ENCODE results near the gene KCNN1.

Gene KCNN1

DNA sequence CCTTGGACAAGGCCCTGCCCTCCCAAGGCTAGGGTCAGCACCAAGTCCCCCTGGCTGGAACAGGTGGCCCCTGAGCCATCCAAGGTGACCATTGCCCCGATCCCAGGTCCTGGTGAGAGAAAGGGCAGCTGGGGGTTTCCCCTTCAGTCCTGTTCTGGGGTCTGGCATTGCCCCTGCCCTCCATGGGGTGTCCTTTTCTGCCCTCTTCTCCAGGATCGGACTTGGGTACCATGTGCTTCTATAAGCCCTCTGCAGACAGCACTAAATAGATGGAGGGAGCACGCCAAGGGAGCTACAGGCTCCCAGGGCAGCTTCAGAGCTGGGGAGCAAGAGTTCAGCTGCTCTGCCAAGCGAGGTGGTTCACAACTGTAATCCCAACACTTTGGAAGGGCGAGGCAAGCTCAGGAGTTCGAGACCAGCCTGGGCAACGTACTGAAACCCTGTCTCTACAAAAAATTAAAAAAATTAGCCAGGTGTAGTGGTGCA, 13.5 kb upstream of the KCNN1 start:
- Mint-ChIP-seq H3K27ac (no peak overlapping the region), H3K4me1 (ENCODE audit: low read depth) (peaks cover 32% of the 10 kb centered on the region), H3K36me3 (no peaks in the 10 kb centered on the region), H3K4me3 (no peak overlapping the region), H3K27me3 (peaks cover 21% of the 10 kb centered on the region), H3K9me3 (ENCODE audit: low read depth) (no peaks in the 10 kb centered on the region)

DNA sequence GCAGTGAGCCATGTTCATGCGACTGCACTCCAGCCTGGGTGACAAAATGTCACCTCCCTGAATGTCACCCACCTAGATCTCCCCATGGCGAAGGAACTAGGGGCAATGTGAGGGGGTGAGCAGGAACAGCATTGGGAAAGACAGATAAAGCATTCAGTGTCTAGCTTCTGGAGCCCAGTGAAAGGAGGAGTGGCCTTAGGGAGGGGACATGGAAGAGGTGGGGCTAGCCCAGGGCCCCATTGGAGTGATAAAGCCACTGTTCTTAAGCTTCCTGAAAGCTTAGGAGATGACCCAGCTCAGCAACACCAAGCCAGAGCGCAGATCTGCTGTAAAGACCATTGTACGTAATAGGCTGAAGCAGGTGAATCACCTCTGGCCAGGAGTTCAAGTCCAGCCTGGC, 13.0 kb upstream of the KCNN1 start:
- no peak overlapping the region for H3K27ac Mint-ChIP-seq
- peaks cover 21% of the 10 kb centered on the region for H3K27me3 Mint-ChIP-seq
- H3K4me3 Mint-ChIP-seq, result no peak overlapping the region
- H3K4me1 Mint-ChIP-seq (ENCODE audit: low read depth), result peaks cover 29% of the 10 kb centered on the region
- H3K9me3 Mint-ChIP-seq (ENCODE audit: low read depth), result no peaks in the 10 kb centered on the region
- H3K36me3 Mint-ChIP-seq, result no peaks in the 10 kb centered on the region

DNA sequence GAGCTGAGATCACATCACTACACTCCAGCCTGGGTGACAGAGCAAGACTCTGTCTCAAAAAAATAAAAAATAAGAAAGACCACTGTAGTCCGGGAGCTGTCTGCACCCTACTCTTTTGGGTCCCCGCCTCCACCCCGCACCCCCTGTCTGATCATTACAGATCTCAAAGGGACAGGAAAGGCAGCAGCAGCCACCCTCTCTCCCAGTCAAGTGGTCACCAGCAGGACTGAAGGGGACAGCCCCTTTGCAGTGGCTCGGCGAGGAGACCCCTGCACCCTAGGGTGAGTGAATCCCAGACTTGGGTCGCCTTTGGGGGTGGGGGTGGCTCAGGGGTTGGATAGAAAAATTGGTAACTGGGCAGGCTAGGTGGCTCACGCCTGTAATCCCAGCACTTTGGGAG, 12.5 kb upstream of the KCNN1 start:
- peaks cover 25% of the 10 kb centered on the region for H3K4me1 Mint-ChIP-seq (ENCODE audit: low read depth)
- H3K27ac Mint-ChIP-seq, result no peak overlapping the region
- H3K9me3 Mint-ChIP-seq (ENCODE audit: low read depth), result no peaks in the 10 kb centered on the region
- no peaks in the 10 kb centered on the region for H3K36me3 Mint-ChIP-seq
- H3K27me3 Mint-ChIP-seq, result peaks cover 18% of the 10 kb centered on the region
- no peak overlapping the region for H3K4me3 Mint-ChIP-seq

DNA sequence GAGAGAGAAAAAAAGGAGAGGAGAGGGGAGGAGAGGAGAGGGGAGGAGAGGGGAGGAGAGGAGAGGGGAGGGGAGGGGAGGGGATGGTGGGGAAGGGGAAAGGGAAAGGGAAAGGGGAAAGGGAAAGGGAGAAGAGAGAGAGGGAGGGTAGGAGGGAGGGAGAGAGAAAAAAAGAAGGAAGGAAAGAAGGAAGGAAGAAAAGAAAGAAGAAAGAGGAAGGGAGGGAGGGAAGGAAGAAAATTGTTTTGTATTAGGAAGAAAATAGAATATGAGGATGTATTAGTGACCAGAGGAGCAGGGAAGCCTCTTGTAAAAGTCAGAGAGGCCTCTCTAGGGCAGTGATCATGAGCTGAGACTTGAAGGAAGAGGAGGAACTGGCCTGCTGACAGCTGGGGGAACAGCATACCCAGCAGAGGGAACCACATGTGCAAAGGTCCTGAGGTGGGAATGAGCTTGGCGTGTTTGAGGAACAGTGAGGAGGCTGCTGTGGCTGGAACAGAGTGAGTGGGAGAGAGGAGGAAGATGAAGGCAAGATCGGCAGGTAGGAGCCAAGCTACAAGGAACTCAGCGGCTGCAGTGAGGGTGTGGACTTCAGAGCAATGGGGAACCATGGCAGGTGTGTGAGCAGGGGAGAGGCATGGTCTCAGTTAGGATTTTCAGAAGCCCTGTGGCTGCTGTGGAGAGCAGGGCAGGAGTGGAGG, 9.6 kb upstream of the KCNN1 start:
- Mint-ChIP-seq H3K27me3 (peaks cover 10% of the 10 kb centered on the region), H3K4me3 (no peak overlapping the region), H3K9me3 (ENCODE audit: low read depth) (no peaks in the 10 kb centered on the region), H3K27ac (no peak overlapping the region), H3K4me1 (ENCODE audit: low read depth) (peaks cover 3% of the 10 kb centered on the region), H3K36me3 (no peaks in the 10 kb centered on the region)

DNA sequence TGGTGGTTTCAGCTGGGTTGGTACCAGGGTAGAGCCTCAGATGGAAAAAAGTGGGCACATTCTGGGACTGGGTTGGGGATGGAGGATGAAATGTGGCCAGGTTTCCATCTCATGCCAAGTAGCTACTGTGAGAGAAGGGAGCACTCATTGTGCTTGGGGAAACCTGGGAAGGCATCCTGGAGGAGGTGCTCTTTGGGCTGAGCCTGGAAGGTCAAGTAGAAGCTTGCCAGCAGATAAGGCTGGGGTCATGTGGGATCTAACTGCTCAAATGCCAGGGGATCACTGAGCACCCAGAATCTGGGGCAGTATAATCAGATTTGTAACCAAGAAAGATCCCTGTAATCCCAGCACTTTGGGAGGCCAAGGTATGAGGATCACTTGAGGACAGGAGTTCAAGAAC, 9.0 kb upstream of the KCNN1 start:
- Mint-ChIP-seq H3K4me3 (no peak overlapping the region), H3K9me3 (ENCODE audit: low read depth) (no peaks in the 10 kb centered on the region), H3K36me3 (no peaks in the 10 kb centered on the region), H3K27ac (no peak overlapping the region), H3K27me3 (peaks cover 10% of the 10 kb centered on the region), H3K4me1 (ENCODE audit: low read depth) (peaks cover 1% of the 10 kb centered on the region)

DNA sequence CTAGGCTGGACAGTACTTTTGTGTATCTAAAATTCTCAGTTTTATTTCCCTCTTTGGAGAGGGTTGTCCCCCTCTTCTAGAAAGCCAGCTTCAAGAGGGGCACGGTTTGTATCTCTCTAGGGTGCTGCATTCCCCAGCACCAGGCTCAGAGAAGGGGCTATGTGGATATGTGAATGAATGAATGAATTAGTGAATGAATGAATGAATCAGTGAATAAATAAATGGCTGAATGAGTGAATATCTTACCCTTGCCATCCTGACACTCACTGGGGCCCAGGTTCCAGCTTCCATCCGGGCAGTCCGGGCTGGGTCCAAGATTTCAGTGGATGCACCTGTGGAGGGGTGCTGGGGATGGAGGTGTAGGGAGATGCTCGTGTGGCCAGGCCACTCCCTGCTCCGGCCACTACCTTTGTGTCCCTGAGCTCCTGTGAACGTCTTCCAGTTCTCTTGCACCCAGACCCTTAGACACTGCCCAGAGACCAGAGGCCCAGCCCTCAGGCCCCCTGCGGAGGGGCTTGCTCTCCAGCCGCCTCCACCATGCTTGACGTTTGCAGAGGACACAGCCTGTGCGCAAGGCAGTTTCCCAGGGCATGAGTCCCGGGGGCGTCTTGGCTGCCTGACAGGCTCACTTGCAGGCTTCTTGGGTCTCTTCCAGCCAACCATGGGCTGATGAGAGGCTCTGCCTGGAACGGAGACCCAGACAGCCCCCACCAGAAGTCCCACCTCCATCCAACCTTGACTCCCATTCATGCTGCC, 2.8 kb upstream of the KCNN1 start:
- Mint-ChIP-seq H3K27me3 (peaks cover 14% of the 10 kb centered on the region), H3K27ac (no peak overlapping the region), H3K4me1 (ENCODE audit: low read depth) (peaks cover 7% of the 10 kb centered on the region), H3K36me3 (no peaks in the 10 kb centered on the region), H3K4me3 (no peak overlapping the region), H3K9me3 (ENCODE audit: low read depth) (no peaks in the 10 kb centered on the region)

DNA sequence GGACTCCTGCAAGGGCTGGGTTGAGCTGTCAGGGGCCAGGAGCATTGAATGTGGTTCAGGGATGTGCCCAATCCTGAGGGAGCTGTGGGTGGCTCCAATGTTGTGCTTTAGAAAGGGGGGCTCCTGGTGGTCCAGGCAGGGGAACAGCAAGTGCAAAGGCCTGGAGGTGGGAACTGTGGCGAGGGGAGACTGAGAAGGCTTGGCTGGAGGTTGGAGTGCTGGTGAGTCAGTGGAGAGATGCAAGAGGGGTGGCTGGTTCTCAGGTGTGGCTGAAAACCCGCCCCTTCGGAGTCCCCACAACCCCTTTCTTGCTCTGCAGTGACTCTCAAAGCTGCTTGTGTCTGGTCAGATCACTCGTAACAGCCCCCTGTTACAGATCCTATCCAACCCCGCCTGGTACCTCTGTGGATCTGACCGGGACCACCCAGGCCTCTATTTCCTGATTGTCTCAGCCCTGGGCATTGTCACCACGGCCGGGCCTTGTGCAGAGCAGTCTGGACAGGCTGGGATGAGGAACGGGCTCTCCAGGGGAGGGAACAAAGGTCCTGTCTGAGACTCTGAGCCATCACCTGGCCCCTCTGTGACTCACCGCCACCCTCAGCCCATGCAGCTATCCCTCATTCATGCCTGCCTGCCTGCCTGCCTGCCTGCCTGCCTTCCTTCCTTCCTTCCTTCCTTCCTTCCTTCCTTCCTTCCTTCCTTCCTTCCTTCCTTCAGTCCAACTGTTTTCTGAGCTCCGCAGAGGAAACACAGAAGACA, 1.4 kb upstream of the KCNN1 start:
- Mint-ChIP-seq H3K36me3 (no peaks in the 10 kb centered on the region), H3K9me3 (ENCODE audit: low read depth) (no peaks in the 10 kb centered on the region), H3K4me3 (no peak overlapping the region), H3K4me1 (ENCODE audit: low read depth) (peaks cover 7% of the 10 kb centered on the region), H3K27ac (no peak overlapping the region), H3K27me3 (peaks cover 17% of the 10 kb centered on the region)

DNA sequence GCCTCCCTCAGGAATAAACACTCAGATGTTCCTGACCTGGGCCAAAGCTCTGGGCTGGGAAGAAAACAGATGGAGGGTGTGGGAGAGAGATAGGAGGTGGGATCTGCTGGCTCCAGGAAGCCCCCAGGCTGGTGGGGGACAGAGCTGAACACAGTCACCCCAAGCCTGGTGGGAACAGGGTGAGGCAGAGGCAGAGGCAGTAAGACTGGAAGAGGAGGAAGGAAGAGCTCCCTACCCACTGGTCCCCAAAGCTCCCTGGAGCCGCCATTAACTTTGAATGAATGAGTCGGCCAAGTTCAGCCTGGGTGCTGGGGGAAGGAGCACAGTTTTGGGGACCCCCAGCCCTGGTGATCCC, 801 bp upstream of the KCNN1 start:
- Mint-ChIP-seq H3K27ac (no peak overlapping the region), H3K27me3 (peaks cover 17% of the 10 kb centered on the region), H3K36me3 (no peaks in the 10 kb centered on the region), H3K4me1 (ENCODE audit: low read depth) (peaks cover 7% of the 10 kb centered on the region), H3K4me3 (no peak overlapping the region), H3K9me3 (ENCODE audit: low read depth) (no peaks in the 10 kb centered on the region)

DNA sequence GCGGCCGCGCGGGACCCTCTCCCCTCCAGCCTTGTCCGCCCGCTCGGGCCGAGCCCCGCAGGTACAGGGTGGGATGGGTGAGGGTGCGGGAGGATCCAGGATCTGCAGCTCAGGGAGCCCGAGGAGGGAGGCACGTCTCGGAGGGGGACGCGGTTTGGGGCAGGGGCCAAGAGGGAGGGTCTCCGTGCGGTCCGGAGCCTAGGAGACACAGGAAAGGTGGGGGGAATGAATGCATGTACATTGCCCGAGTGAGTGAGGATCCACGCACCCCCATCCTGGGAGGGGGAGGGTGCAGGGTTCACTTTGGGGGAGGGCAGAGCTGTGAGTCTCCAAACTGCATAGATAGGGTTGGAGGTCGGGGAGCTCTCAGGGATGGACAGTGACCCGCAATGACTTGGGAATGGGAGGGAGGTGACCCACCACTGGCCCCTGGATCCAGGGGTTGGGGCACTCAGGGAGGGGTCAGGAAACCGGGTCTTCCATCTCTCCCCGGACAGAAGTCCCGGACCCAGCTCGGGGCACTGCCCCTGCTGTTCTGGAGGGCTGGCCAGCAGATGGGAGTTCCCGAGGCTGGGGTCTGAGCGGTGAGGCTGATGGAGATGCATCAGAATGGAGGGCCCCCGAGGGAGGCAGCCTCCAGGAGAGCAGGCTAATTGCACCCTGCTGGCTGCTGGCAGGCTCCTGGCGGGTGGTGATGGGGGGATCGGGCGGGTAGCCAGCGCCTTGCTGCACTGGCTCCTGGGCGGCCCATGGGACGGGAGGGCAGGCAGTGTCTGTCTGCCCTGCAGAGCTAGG, 547 bp downstream of the KCNN1 start:
- Mint-ChIP-seq H3K27ac (no peak overlapping the region), H3K4me1 (ENCODE audit: low read depth) (peaks cover 7% of the 10 kb centered on the region), H3K36me3 (no peaks in the 10 kb centered on the region), H3K4me3 (peak overlapping the region; percentile 75), H3K9me3 (ENCODE audit: low read depth) (no peaks in the 10 kb centered on the region), H3K27me3 (peaks cover 18% of the 10 kb centered on the region)

DNA sequence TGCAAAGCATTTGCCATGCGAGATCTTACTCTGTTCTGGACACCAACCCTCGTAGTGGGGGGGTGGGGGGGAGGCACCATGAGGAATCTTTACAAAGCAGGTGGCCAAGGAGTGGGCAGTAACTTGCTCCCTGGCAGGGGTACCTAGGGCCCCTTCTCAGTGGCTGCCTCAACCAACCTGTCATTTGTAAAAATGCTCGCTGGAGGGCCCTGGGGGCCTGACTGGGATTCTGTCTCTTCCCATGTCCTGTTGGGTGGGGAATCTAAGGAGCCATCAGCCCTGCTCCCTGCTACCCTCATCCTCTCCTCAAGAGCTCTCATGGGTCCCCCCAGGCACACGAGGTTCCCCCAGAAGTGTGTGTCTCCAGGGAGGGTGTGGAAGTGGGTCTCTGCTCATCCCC, 1.5 kb downstream of the KCNN1 start:
- H3K36me3 Mint-ChIP-seq, result no peaks in the 10 kb centered on the region
- peaks cover 18% of the 10 kb centered on the region for H3K27me3 Mint-ChIP-seq
- no peaks in the 10 kb centered on the region for H3K9me3 Mint-ChIP-seq (ENCODE audit: low read depth)
- peaks cover 7% of the 10 kb centered on the region for H3K4me1 Mint-ChIP-seq (ENCODE audit: low read depth)
- no peak overlapping the region for H3K27ac Mint-ChIP-seq
- no peak overlapping the region for H3K4me3 Mint-ChIP-seq

DNA sequence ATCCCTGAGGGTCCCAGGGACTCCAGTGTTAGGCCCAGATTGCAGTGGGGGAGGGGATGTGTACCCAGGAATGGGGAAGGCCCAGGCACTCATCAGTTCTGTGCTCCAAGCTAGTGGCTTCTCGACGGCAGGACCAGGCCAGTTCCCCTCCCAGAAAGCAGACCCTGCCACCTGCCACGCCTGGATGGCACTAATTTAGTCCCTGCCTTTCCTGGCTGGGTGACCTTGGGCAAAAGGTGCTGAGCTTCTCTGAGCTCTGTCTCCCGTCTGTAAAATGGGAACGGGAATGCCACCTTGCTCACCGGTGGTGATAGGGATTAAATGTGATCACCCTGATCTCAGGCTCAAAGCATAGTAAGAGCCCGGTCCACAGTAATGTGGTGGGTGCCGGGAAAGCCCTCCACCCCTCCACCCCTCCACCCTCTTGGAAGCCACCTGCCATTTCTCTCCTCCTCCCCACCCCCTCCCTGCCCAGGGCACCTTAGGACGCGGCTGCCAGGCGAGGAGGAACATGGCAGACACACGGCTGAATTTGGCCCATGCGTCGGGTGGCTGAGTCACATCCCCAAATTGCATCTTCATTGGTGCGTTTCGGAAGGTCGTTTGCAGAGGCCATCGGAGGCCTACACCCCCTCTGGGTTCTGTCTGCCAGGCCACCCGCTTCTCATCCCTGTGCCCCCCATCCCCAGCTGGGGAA, 2.3 kb downstream of the KCNN1 start:
- no peaks in the 10 kb centered on the region for H3K9me3 Mint-ChIP-seq (ENCODE audit: low read depth)

DNA sequence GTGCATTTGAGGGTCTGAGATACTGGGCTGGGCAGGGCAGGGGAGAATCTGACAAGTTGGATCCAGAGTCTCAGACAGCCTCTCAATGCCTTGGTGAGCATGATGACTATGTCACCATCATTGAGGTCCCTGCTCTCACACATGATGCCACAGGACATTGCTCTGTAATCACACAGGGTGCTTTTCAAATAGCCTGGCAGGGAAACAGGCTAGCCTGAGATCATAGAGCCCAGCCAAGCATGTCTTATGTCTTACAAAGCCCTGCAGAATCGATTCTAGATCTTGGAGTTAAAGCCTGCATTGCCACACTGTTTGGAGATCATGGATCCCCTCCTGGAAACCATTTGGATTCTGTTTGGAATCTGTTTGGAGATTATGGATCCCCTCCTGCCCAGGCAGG, 5.3 kb downstream of the KCNN1 start:
- Mint-ChIP-seq H3K4me1 (ENCODE audit: low read depth) (peaks cover 2% of the 10 kb centered on the region), H3K27ac (no peak overlapping the region), H3K27me3 (peaks cover 6% of the 10 kb centered on the region), H3K9me3 (ENCODE audit: low read depth) (no peaks in the 10 kb centered on the region), H3K36me3 (no peaks in the 10 kb centered on the region), H3K4me3 (no peak overlapping the region)

More for the DNA sequence above, 2.3 kb downstream of the KCNN1 start:
- peaks cover 16% of the 10 kb centered on the region for H3K27me3 Mint-ChIP-seq
- H3K4me1 Mint-ChIP-seq (ENCODE audit: low read depth), result peaks cover 7% of the 10 kb centered on the region
- no peak overlapping the region for H3K4me3 Mint-ChIP-seq
- no peak overlapping the region for H3K27ac Mint-ChIP-seq
- H3K36me3 Mint-ChIP-seq, result no peaks in the 10 kb centered on the region

DNA sequence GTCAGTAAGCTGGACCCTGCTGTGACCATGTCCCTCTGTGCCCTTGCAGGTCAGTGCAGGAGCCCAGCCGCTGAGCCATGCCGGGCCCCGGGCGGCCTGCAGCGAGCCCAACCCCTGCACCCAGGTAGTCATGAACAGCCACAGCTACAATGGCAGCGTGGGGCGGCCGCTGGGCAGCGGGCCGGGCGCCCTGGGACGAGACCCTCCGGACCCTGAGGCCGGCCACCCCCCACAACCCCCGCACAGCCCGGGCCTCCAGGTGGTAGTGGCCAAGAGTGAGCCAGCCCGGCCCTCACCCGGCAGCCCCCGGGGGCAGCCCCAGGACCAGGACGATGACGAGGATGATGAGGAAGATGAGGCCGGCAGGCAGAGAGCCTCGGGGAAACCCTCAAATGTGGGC, 6.9 kb downstream of the KCNN1 start:
- Mint-ChIP-seq H3K9me3 (ENCODE audit: low read depth) (no peaks in the 10 kb centered on the region), H3K27me3 (peaks cover 4% of the 10 kb centered on the region), H3K36me3 (no peaks in the 10 kb centered on the region), H3K4me1 (ENCODE audit: low read depth) (no peaks in the 10 kb centered on the region), H3K27ac (no peak overlapping the region), H3K4me3 (no peak overlapping the region)

DNA sequence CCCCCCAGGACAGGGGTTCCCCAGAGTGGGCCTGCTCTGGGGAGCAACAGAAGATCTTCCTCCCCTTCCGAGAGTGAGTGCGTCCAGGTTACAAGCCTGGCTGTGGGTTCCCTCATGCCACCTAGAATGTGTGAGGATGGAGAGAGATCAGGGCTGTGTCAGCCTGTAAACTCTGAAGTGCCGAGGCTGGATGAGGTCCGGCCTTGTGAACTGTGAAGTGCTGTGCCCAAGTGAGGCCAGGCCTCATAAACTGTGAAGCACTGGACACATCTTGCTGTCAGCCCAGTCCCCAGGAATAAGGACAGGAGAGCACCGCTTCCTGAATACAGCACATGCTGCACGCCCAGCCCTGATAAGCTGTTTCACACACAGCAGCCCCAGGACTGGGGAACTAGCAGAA, 7.6 kb downstream of the KCNN1 start:
- H3K9me3 Mint-ChIP-seq (ENCODE audit: low read depth), result no peaks in the 10 kb centered on the region

More for the DNA sequence above, 7.6 kb downstream of the KCNN1 start:
- Mint-ChIP-seq H3K27me3 (peaks cover 4% of the 10 kb centered on the region), H3K4me1 (ENCODE audit: low read depth) (no peaks in the 10 kb centered on the region), H3K27ac (no peak overlapping the region), H3K4me3 (no peak overlapping the region), H3K36me3 (no peaks in the 10 kb centered on the region)
